GM18873 (cell line): ENCODE results near the gene TTC28.
"Not testable (repeated sequence)": the region's sequence is repeated elsewhere in the genome, so short reads cannot be mapped to it uniquely, and the experiment has no call there.

Experiments used
- ATAC-seq: cut with Tn5 transposase; IDR thresholded peaks from one replicate; pipeline ENCODE4 v1.9.1; 2021; ENCODE audit warnings: mild to moderate bottlenecking, moderate library complexity, moderate number of reproducible peaks; ENCODE audit not compliant: unreplicated experiment, low FRiP score

The TTC28 gene

GRCh38 chr22:28679611-28680287 lies at the start of gene TTC28:
TTC28 (minus strand) TSS chr22:28679840; CDS start chr22:28679723, 117 bp downstream.
- not testable (repeated sequence) for ATAC-seq

DNA sequence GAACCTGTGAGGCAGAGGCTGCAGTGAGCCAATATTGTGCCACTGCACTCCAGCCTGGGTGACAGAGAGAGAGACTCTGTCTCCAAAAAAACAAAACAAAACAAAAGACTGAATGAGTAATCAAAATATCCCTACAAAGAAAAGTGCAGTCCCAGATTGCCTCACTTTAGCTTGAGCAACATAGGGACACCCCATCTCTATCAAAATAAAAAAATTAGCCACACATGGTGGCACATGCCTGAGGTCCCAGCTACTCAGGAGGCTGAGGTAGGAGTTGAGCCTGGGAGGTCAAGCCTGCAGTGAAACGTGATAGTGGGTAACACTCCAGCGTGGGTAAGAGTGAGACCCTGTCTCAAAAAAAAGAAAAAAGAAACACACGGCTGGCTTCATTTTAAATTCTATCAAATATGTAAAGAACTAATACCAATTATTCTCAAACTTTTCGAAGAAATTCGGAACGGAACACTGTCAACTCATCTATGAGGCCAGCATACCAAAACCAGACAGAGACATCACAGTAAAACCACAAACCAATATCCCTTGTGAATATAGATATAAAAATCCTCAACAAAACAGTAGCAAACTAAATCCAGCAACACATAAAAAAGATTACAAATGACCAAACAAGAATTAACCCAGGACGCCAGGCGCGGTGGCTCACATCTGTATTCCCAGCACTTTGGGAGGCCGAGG lies 49.1 kb upstream of the TTC28 start:
- no peak for ATAC-seq

DNA sequence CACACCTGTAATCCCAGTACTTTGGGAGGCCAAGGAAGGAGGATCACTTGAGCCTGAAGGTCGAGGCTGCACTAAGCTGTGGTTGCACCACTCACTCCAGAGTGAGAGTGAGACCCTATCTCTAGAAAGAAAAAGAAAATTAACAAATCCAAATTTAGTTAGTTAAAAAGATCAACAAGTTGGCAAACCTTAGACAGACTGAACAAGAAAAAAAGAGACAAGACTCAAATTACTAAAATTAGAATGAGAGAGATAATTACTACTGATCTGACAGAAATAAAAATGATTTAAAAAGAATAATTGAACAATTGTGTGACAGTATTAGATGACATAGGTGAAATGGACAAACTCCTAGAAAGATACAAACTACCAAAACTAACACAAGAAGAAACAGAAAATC lies 48.4 kb upstream of the TTC28 start:
- no peak for ATAC-seq

DNA sequence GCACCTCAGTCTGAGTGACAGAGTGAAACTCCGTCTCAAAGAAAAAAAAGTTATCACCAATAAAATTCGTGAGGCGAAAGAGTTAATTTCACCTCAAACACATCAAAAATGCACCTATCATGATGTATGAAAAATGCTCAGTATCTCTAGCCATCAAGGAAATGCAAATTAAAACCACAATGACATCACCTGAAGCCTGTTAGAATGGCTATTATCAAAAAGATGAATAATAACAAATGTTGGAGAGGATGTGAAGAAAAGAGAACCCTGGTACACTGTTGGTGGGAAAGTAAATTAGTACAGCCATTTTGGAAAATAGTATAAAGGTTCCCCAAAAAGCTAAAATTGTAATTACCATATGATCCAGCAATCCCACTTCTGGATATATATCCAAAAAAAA lies 38.4 kb upstream of the TTC28 start:
- ATAC-seq: no peak

- ATAC-seq: no peak
Measured at GRCh38 chr22:28716686-28717085, 37.0 kb upstream of the TTC28 start.

GRCh38 chr22:28715611-28716010 lies 36.0 kb upstream of the TTC28 start:
- no peak for ATAC-seq

DNA sequence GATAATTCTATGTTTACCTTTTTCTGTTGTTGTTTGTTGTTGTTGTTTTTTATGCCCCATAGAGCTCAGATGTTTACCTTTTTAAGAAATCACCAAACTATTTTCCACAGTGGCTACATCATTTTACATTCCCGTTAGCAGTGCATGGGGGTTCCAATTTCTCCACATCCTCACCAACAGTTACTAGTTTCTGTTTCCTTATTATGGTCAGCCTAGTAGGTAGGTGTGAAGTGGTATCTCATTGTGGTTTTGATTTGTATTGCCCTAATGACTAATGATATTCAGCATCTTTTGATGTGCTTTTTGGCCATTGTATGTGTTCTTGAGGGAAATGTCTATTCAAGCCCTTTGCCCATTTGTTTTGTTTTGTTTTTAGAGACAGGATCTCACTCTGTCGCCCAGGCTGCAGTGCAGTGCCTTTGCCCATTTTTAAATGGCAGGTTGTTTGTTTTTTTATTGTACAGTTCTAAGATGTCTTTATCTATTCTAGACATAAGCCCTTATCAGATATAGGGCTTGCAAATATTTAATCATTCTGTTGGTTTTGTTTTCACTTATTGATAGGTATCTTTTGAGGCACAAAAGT lies 34.5 kb upstream of the TTC28 start:
- ATAC-seq: no peak

DNA sequence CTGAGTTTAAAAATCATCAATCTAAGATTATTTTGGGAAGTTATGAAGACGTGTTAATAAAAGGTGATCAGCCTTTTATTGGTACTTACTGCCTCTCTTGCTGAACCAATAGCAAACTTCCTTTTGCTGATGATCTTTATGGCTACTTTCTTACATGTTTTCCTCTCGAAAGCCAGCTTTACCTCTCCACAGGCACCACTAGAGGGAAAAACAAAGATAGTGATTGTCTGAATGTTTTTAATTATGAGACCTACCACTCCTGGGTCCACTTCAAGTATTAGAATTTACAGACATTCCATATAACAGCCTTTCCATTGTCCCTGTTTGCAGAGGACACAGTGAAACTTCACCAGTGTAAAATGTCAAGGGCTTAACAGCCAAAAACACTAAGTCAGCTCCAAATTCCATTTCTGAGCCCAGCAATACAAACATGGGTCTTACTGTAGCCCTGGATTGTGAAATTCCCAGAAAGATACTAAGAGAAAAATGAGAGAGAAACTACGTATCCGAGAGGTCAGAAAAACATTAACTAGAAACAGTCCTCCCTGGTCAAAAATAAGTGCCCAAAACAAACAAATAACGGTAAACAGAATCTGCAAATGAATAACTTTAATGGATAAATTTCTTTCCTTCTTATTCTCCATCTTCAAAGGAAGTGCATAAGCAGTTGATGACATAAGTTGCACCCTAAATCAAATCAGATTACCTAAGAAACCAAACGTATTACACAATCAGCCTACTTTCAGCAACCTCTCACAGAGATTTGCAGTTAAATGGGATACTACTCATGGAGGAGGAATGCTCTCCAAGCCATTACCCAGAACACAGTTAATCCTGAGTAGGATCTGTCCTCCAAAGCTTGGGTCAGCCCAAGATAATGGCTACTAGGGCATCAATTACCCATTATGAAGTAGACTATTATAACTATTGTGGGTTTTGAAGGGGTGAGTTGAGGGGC lies 32.5 kb upstream of the TTC28 start:
- ATAC-seq: no peak

GRCh38 chr22:28711341-28711740 lies 31.7 kb upstream of the TTC28 start:
- ATAC-seq: no peak

GRCh38 chr22:28710576-28711191 lies 31.0 kb upstream of the TTC28 start:
- no peak for ATAC-seq

- no peak for ATAC-seq
Measured at GRCh38 chr22:28710107-28710506, 30.5 kb upstream of the TTC28 start.

DNA sequence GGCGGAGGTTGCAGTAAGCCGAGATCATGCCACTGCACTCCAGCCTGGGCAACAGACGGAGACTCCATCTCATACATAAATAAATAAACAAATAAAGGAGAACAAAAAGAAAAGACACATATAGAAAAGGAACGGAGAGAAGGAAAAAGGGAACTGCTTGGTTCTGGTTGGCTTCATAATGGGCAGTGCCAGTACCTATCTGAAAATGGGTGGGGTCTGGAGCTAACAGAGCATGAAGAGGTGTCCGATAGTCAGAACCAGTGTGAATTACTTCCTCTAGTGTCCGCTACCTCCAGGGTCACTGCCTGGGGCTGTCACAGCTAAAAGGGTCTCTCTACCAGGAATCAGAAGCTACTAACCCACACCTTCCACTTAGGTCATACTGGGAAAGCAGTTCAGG lies 27.2 kb upstream of the TTC28 start:
- ATAC-seq: no peak

DNA sequence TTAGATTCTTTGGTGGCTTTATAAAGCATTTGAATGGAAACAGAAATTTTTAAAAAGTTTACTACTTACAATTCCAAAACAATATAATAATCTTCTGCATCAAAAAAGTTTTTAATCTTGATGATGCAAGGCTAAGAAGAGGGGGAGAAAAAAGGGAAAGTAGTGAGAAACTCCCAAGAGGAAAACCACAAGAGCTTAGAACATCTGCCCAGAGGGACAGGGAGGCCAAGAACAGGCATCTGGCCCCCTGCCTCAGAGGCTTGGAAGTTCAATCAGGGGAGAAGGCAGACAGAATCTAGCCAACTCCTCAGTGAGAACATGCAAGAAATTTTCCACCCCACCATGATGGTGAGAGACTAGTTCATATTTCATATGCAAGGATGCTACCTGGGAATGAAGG lies 23.8 kb upstream of the TTC28 start:
- no peak for ATAC-seq

DNA sequence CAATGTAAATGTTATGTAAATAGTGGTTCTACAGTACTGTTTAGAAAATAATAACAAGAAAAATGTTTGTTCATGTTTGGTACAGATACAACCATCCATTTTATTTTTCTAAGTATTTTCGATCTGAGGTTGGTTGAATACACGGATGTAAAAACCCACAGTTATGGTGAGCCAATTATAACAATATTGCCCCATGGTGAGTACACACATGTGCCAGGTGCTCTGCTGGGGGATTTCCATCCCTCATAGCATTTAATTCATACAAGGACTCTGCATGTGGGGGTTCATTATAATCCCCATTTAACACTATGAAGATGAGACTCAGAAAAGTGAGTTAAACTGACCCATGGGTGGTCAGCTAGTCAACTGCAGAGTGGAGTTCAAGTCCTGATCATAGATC lies 23.3 kb upstream of the TTC28 start:
- no peak for ATAC-seq

GRCh38 chr22:28693041-28693760 lies 13.6 kb upstream of the TTC28 start:
- ATAC-seq: not testable (repeated sequence)

- ATAC-seq: not testable (repeated sequence)
Measured at GRCh38 chr22:28689796-28690195, 10.2 kb upstream of the TTC28 start.

- ATAC-seq: not testable (repeated sequence)
Measured at GRCh38 chr22:28682966-28683365, 3.3 kb upstream of the TTC28 start.

GRCh38 chr22:28680813-28681490 lies 1.3 kb upstream of the TTC28 start:
- not testable (repeated sequence) for ATAC-seq
